HL-60 (cell line): Measurements from ENCODE around the gene NDUFB5.

ENCODE experiments used
- DNase-seq, 2 experiments: peaks; one replicate each; pipeline ENCODE4 v3.0.0-alpha.2; 2010 to 2020; ENCODE audit warnings: low read depth in 1 of 2, low spot score in 1 of 2
- H3K27ac ChIP-seq: fragments of 250-450 bp; sonication (Bioruptor Pico); replicated peaks from 2 replicates; pipeline ENCODE4 v1.5.1; 2020; ENCODE audit warnings: mild to moderate bottlenecking, moderate library complexity
- H3K27me3 ChIP-seq: fragments of 250-450 bp; sonication (Bioruptor Pico); 2 replicates; pipeline ENCODE4 v1.5.1; 2021; ENCODE audit warnings: mild to moderate bottlenecking, moderate library complexity; ENCODE audit not compliant: insufficient read depth, poor library complexity, severe bottlenecking
- H3K4me3 ChIP-seq: replicated peaks from 2 replicates; pipeline ENCODE4 v1.5.1; 2011; ENCODE audit warnings: mild to moderate bottlenecking, control low read depth, low read length; ENCODE audit not compliant: insufficient read depth
- GABPA ChIP-seq: IDR thresholded peaks from 2 replicates; pipeline ENCODE4 v1.6.1; 2012; ENCODE audit warnings: low read depth
- POLR2AphosphoS5 ChIP-seq: IDR thresholded peaks from 2 replicates; pipeline ENCODE4 v1.6.1; 2012; ENCODE audit warnings: low read depth
- SPI1 ChIP-seq: IDR thresholded peaks from 2 replicates; pipeline ENCODE4 v1.6.1; 2012; ENCODE audit warnings: low read depth, mild to moderate bottlenecking, borderline replicate concordance
- TF ChIP-seq, protein P1 (sequence below): IDR thresholded peaks from one replicate; pipeline ENCODE4 v1.5.1; 2011; ENCODE audit warnings: low read length, control low read depth, inconsistent platforms; ENCODE audit not compliant: insufficient read depth
- TF ChIP-seq, protein P2 (sequence below): IDR thresholded peaks from 2 replicates; pipeline ENCODE4 v1.6.1; 2012; ENCODE audit warnings: low read depth; ENCODE audit not compliant: insufficient replicate concordance

NDUFB5 gene

DNA sequence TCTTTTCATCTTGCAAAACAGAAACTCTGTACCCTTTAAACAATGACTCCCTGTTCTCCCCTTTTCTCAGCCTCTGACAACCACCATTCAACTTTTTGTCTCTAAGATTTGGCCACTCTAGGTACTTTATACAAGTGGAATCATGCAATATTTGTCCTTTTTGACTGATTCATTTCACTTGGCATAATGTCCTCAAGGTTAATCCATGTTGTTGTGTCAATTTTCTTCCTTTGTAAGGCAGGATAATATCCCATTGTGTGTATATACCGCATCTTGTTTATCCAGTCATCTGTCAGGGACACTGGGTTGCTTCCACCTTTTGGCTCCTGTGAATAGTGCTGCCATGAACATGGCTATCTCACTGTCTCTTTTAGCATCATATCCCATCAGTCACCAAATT is 58.5 kb downstream of the NDUFB5 start:
- no peak for TF ChIP-seq POLR2AphosphoS5
- no peak for TF ChIP-seq GABPA
- TF ChIP-seq, protein P1, sequence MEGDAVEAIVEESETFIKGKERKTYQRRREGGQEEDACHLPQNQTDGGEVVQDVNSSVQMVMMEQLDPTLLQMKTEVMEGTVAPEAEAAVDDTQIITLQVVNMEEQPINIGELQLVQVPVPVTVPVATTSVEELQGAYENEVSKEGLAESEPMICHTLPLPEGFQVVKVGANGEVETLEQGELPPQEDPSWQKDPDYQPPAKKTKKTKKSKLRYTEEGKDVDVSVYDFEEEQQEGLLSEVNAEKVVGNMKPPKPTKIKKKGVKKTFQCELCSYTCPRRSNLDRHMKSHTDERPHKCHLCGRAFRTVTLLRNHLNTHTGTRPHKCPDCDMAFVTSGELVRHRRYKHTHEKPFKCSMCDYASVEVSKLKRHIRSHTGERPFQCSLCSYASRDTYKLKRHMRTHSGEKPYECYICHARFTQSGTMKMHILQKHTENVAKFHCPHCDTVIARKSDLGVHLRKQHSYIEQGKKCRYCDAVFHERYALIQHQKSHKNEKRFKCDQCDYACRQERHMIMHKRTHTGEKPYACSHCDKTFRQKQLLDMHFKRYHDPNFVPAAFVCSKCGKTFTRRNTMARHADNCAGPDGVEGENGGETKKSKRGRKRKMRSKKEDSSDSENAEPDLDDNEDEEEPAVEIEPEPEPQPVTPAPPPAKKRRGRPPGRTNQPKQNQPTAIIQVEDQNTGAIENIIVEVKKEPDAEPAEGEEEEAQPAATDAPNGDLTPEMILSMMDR, result no peak
- TF ChIP-seq, protein P2, sequence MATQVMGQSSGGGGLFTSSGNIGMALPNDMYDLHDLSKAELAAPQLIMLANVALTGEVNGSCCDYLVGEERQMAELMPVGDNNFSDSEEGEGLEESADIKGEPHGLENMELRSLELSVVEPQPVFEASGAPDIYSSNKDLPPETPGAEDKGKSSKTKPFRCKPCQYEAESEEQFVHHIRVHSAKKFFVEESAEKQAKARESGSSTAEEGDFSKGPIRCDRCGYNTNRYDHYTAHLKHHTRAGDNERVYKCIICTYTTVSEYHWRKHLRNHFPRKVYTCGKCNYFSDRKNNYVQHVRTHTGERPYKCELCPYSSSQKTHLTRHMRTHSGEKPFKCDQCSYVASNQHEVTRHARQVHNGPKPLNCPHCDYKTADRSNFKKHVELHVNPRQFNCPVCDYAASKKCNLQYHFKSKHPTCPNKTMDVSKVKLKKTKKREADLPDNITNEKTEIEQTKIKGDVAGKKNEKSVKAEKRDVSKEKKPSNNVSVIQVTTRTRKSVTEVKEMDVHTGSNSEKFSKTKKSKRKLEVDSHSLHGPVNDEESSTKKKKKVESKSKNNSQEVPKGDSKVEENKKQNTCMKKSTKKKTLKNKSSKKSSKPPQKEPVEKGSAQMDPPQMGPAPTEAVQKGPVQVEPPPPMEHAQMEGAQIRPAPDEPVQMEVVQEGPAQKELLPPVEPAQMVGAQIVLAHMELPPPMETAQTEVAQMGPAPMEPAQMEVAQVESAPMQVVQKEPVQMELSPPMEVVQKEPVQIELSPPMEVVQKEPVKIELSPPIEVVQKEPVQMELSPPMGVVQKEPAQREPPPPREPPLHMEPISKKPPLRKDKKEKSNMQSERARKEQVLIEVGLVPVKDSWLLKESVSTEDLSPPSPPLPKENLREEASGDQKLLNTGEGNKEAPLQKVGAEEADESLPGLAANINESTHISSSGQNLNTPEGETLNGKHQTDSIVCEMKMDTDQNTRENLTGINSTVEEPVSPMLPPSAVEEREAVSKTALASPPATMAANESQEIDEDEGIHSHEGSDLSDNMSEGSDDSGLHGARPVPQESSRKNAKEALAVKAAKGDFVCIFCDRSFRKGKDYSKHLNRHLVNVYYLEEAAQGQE, result no peak
- TF ChIP-seq SPI1, result no peak
- DNase-seq, result no peak
- Histone ChIP-seq H3K4me3 (no peak overlapping the region), H3K27me3 (no peaks in the 10 kb centered on the region), H3K27ac (no peak overlapping the region)

DNA sequence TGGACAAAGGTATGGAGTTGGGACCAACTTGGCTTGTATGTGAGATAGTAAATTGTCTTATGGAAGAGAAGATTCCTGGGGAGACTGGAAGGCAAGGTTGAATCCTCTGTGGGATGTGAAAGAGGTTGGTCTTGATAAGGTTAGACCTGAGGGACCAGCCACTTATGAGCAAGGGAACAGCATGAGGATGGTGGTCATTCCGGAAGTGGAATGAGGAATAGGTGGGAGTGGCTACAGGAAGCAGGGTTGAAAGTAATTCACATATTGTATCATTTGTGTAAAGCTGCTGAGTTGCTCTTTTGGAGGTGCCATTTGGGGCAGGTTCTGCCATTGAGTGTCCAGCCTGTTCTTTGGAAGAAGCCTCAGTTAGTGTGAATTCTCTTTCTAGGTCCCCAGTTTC is 61.4 kb downstream of the NDUFB5 start:
- no peak for DNase-seq
- Histone ChIP-seq H3K27ac (no peak overlapping the region), H3K4me3 (no peak overlapping the region), H3K27me3 (no peaks in the 10 kb centered on the region)
- TF ChIP-seq GABPA (no peak), POLR2AphosphoS5 (no peak), SPI1 (no peak)
- TF ChIP-seq, protein P1, result no peak
- TF ChIP-seq, protein P2, result no peak

DNA sequence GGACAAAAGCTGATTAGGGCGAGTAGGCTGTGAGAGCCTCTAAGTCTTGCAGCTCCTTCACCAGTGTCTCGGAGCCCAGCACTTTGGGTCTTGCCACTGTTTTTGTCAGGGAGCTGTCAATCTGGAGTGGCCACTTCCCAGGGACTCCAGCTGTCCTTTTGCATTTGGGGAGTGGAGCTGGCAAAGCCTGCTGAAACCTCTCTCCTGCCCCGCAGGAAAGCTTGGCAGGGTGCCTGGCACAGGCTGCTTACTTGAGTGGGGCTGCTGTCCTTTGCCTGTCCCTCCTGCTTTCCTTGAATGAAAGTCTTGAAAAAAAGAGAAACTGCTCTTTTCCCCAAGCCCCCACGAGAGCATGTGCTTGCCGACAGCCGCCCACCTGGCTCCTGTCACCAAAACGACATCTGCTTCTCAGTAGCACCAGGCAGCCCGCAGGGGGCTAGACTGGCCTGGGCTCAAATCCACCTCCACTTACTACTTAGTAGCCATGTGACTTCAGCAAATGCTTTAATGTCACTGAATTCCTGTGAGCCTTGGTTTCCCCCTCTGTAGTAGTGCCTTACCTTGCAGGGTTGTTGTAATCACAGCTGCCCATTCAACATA is 61.9 kb downstream of the NDUFB5 start:
- Histone ChIP-seq H3K4me3 (no peak overlapping the region), H3K27ac (no peak overlapping the region), H3K27me3 (no peaks in the 10 kb centered on the region)
- no peak for DNase-seq
- TF ChIP-seq SPI1, result no peak
- TF ChIP-seq, protein P1, result no peak
- no peak for TF ChIP-seq GABPA

DNA sequence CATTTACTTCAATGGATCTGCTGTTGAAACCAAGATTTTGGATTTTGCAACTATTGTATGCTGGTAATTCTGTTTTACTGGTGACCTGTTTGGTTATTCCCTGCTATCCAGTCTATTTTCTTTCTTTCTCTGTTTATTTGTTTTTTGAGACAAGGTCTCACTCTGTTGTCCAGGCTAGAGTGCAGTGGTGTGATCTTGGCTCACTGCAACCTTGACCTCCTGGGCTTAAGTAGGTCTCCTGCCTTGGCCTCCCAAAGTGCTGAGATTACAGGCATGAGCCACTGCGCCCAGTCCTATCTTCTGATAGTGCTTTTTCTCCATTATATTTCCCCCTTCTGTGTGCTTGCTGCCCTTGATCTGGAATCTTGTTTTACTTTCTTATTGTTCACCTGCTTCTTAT is 63.8 kb downstream of the NDUFB5 start:
- no peak for DNase-seq
- Histone ChIP-seq H3K27ac (no peak overlapping the region), H3K4me3 (no peak overlapping the region), H3K27me3 (no peaks in the 10 kb centered on the region)
- TF ChIP-seq GABPA (no peak), POLR2AphosphoS5 (no peak), SPI1 (no peak)
- TF ChIP-seq, protein P1, result no peak
